LoVo (cell line): ENCODE measurements around the gene C19orf73.

Experiments
- DNase-seq: peaks from one replicate; pipeline ENCODE4 v3.0.0-alpha.2; 2016; ENCODE audit warnings: low spot score

C19orf73 gene

DNA sequence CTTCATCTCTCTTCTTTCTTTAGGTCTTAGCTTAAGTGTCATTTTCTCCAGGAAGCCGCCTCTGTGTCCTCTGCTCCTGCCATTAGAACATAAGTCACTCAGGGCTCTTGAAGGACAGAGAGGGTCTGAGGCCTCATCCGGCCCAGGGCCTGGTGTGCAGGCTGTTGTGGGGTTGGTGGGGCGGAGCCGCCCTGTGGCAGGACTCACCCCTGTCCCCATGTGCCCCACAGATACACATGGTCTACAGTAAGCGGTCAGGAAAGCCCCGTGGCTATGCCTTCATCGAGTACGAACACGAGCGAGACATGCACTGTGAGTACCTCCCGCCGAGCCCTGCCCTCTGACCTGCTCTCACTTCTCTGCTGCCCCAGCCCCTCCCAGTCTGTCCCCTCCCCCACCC is 17.8 kb downstream of the C19orf73 start:
- no peak for DNase-seq

DNA sequence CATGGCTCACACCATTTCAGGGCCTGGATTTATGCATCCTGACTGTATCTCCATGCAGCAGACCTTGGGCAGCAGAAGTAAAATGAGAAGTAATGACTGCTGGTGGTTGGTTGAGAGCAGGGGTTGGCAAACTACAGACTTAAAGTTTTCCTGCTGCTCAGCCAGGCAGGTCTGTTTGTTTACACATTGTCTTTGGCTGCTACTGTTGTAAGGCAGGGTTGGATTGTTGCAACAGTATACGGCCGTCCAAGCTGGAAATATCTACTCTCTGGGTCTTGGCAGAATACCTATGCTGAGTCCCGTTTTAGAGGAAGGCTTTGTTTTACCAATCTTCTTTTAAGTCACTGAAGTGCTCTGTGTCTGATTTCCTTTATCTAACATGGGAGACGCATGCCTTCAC is 20.1 kb downstream of the C19orf73 start:
- DNase-seq, result no peak

DNA sequence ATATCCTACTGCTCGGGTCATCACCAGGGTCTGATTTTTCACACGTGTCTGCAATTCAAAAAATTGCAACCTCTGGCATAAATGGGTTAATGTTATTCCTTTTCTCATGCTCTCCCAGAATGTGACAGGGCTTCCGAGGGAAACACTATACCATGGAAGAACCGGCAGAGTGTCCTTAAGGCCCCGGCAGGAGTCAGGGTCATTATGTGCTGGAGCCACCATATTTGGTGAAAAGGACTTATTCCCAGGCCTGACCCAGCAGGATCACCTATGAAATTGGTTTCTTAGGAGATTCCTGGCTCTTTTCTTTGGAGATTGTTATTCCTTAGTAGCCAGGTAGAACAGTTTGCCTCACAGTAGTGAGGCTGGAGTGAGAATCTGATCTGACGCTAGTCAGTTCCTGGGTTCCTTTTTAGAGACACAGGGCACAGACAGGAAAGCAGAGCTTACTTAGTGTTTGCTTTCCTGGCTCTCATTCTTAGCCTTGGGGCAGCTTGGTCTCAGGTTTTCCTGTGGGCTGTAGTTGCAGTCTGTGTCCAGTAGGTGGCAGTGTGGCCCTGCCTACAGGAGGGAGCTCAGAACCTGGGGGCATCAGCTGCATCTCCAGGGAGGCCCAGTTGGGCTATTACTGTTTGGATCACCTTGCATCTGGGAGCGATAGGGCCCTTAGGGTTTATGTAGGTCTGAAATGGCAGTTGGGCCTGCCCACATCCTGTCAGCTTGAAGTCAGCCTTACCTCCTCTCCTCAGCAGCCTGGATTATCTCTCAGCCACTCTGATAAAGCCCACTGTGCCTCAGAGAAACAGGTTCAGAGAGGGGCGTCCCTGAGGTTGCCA is 21.3 kb downstream of the C19orf73 start:
- DNase-seq, result peak; percentile 65

DNA sequence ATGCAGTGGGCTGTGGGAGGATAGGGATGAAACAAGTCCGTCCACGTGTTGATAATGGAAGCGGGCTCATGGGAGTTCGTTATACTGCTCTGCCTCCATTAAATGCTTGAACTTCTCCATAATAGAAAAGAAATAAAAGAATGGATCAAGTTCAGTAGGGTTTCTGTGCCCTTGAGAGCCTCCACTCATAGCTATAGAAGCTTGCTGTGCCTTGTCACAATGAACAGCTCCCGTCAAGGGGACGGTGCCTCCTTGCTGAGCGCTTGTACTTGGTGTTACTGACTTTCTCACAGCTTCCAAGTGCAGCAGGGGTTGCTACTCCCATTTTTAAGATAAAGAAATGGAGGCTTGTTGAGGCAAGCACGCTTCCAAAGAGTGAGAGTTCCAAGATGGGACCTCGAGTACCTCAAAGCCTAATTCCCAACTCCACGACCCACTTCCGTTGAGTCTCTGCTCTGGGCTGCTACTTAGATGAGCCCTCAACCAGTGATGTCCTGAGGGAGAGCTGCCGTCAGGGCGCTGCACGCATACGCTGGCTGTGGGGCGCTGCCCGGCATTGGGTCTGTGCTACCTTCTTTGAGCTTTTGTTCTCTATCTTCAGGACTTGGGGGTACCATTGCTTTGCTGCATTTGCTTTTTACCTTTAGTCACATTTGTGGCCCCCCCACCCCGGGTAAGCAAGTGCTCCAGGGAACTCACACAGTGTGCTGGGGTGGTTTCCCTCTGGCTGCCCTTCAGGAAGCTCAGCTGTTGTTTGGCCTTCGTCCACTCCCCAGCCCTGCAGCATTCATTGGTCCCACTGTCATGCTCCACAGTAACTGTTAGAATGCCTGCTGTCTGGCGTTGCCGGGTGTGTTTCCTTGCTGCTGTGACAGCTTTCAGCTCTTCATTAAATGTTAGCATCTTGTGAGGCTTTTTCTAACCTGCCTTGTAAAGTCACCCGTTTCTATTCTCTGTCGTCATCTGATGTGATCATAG is 24.1 kb downstream of the C19orf73 start:
- no peak for DNase-seq

DNA sequence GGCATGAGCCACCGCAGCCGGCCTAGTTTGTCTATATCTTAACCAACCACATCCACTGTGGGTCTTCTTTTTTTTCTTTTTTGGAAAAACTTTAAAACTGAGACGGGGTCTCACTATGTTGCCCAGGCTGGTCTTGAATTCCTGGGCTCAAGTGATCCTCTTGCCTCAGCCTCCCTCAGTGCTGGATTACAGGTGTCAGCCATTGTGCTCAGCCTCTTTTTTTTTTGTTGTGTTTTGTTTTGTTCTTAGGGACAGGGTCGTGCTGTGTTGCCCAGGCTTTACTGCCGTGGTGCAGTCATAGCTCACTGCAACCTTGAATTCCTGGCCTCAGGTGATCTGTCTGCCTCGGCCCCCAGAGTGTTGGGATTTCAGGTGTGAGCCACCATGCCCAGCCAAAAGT is 26.3 kb downstream of the C19orf73 start:
- no peak for DNase-seq

DNA sequence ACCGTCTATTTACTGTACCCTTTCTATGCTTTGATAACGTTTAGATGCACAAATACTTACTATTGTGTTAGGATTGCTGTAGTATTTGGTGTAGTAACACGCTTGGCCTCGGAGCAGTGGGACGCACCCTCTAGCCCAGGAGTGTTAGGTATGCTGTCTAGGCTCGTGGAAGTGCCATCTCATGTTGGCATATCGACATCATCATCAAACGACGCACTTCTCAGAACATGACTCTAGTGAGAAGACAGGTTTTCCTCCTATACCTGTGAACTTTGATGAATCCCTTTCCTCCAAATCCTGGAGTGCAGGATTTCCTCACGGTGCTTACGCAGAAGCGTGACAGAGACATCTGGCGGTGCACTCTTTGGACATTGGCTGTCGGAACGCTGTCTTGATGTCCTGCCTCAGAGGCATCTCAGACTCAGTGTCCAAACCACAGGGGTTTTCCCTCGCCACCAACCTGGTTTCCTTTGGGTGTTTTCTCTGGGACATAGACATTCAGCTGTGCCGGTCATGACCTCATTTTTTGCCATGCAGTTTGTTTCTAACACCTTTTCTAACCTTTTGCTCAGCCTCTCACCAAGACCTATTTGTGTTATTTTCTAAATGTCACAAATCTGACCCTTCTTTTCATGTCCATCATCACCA is 27.4 kb downstream of the C19orf73 start:
- no peak for DNase-seq

DNA sequence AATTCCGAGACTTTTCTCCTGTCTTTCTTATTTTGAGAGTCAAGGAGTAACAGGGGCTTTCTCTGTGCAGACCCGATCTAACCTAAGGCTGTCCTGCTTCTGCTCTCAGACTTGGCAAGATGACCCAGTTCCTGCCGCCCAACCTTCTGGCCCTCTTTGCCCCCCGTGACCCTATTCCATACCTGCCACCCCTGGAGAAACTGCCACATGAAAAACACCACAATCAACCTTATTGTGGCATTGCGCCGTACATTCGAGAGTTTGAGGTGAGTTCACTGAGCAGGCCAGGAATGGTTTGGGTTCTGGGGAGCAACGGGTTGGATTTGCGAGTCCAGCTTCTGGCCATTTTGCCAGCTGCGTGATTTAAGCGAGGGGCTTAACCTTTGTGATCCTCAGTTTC is 32.6 kb downstream of the C19orf73 start:
- no peak for DNase-seq

DNA sequence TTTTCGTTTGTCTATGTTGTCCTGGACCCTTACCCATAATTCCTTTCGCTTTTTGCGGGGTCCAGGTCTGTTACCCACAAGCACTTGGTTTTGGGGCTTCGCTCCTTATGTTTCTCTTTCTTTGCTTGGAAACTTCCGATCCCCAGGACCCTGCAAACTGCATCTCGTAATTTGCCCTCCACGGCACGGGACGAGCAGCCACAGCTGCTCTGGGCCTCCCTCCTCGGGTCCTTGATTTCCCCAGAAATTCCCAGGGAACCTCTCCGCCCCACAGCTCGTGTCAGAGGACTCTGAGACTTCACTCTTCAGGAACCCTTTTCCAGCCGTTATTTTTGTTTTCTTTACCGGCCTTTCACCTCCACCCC is 33.1 kb downstream of the C19orf73 start:
- DNase-seq, result no peak

DNA sequence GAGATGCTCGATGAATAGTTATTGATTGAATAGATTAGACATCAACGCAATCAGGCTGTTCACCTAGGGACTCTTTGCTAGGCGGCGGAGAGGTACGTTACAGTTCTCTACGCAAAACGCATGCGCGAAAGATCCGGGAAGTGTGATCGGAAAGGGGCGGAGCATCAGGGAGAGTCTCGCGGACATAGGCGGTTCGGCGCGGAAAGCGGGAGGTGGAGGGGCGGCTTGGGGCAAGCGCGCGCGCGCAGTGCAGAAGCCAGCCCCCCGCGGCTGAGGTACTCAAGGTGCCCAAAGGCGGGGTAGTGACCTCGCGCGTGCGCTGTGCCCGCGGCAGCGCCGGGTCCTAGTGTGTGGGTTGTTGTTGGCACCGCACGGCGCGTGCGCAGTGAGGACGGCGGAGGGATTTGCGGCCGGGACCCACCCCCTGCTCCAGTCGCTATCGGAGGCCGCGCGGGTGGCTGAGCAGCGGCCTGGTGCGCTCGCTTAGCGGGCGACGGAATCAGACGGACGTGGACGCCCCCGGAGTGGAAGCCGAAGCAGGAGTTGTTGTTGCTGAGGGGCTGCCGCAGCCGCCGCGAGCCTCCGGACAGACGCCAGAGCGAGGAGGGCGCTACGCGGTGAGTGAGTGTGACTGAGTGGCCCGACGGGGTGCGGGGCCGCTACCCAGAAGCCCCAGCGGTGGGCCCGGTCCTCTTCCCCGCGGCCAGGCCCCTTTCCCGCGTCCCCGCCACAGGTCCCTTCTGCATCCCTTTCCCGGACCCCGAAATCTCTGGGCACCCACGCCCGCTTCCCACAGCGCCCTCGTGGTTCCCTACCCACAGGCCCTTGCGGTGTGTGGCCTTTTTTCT is 33.7 kb downstream of the C19orf73 start, which contains the start of gene SNRNP70:
TSS of gene SNRNP70 (plus strand) at position 432 of the 848 bp plus-strand sequence. CDS start 964 bp downstream, outside the sequence.
- peak; percentile 100 for DNase-seq

DNA sequence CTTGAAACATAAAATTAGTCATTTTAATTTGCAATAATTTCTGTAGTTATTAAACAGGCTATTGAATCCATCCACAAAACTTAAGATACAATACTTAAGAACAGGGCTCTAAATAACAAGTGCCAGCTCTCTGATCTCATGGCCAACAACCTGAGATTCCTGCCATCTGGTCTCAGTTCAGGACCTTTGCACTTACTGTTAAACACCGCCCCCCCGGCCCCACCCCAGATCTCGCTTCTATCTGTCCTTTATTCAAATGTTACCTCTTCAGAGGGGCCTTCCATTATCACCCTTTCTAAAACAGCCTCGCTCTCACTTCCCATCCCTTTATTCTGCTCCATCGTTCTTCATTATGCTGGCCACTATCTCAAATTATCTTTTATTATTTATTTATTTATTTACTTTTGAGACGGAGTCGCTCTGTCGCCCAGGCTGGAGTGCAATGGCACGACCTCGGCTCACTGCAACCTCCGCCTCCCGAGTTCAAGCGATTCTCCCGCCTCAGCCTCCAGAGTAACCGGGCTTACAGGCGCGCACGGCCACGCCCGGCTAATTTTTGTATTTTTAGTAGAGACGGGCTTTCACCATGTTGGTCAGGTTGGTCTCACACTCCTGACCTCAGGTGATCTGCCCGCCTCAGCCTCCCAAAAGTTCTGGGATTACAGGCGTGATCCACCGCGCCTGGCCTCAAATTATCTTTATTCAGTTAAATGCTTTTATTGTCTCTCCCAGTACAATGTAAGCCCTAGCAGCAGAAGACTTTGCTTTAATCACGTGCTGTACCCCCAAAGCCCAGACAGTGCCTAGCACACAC is 34.5 kb downstream of the C19orf73 start:
- DNase-seq, result no peak

DNA sequence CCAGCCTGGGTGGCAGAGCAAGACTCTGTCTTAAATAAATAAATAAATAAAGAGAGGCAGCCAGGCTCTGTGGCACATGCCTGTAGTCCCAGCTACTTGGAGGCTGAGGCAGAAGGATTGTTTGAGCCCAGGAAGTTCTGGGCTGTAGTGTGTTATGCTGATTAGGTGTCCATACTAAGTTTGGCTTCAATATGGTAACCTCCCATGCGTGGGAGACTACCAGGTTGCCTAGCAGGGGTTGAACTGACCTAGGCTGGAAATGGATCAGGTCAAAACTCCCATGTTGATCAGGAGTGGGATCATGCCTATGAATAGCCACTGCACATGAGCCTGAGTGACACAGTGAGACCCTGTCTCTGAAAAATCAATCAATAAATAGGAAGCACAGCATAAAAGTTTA is 37.7 kb downstream of the C19orf73 start:
- DNase-seq, result no peak

DNA sequence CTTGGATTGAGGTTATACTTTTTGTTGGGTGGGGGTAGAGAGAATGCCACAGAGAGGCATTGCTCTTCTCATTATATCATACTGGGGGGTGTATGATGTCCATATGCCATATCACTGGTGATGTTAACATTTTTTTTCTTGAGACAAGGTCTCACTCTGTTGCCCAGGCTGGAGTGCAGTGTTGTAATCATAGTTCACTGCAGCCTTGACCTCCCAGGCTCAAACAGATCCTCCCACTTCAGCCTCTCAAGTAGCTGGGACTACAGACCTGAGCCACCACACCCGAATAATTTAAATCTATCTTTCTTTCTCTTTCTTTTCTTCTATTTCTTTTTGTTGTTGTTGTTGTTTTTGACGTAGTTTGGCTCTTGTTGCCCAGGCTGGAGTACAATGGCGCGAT is 38.6 kb downstream of the C19orf73 start:
- DNase-seq, result no peak

DNA sequence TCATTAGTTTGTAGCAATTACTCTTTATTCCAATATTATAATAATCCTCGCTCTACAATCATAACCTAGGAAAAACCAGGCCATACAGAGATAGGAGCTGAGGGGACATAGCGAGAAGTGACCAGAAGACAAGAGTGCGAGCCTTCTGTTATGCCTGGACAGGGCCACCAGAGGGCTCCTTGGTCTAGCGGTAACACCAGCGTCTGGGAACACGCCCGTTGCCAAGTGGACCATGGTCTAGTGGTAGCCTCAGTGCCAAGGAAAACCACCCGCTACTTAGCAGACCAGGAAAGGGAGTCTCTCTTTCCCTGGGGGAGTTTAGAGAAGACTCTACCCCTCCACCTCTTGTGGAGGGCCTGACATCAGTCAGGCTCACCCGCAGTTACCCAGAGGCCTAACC is 44.1 kb downstream of the C19orf73 start:
- DNase-seq, result peak; percentile 38

DNA sequence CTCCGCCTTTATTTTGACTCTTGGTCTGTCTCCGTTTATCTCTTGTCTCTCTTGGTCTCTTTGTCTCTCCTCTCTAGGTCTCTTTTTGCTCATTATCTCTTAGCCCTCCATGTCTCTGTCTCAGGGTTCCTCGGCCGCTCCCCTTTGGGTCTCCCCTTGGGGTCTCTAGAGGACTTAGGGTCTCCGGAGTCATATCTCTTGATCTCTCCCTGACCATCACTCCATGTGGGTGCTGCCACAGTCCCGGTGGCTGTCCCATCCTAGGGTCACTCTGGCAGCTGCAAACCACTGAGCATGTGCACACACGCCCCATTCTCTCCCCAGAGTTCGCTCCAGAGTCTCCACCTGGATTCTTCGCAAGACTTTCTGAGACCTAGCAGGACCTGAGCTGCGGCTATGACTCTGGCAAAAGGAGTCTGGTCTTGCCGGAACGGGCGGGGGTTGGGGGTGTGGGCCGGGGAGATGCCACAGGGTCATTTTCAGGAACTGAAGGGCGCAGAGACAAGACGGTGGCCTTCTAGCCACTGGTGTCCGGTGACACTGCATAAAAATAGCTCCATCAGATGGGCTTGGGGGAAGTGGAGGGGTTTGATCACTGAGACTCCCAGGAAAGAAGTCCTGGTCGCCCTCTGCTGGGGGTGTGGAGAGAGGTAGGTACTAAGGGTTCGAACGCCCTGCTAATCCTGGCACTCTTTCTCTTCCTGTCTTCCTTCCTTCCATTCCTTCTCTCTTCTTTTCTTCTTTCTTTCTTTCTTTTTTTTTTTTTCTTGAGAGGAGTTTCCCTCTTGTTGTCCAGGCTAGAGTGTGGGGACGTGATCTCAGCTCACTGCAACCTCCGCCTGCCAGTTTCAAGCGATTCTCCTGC is 45.2 kb downstream of the C19orf73 start:
- DNase-seq, result no peak

DNA sequence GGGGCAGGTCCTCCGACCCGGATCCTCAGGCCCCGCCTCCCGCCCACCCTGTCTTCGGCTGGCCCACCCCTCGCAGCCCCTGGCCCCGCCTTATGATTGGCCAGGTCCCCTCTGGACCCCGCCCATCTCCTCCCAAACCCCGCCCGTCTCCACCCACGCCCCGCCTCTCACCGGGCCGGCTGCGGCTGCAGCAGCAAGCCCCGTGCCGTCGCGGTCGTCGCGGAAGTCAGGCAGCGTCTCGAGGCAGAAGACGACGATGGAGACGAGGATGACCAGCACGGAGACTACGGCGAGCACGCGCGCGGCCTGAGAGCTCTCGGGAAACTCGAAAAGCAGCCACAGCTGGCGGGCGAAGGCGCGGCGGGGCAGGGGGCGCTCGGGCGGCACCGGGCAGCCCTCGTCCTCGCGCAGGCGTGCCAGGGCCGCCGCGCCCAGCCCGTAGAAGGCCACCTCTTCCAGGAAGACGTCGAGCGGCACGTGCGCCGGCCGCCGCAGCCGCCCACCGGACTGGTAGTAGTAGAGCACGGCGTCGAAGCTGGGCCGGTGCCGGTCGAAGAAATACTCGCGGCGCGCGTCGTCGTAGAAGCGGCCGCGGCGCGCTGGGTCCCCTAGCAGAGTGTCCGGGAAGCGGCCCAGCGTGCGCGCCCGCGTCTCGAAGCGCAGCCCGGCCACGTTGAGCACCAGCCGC is 46.9 kb downstream of the C19orf73 start:
- DNase-seq, result no peak

DNA sequence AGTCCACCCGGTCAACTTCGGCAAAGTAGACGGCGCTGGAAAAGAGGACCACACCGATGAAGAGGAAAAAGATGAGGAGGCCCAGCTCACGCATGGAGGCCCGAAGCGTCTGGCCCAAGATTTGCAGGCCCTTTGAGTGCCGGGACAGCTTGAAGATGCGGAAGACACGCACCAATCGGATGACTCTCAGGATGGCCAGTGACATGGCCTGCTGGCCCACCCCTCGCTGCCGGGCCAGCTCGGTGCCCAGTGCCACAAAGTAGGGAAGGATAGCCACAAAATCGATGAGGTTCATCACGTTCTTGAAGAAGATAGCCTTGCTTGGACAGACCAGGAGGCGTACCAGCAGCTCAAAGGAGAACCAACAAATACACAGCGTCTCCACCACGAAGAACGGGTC is 48.5 kb downstream of the C19orf73 start:
- no peak for DNase-seq

DNA sequence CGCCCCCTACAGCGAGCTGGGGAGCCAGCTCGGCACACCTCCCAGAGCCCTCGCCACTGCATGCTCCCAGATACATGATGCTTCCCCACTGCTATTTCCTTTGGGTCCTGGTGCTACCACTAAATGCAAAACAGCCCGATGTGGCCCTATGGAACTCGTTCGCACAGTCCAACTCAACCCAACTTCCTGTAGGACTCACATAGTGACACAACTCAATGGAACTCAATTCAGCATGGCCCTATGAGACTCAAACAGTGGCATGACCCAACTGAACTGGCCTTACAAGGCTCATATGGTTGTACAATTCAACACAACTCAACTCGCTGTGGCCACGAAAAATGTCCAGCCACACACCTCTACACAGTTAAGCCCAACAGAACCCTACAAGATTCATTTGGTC is 49.9 kb downstream of the C19orf73 start:
- no peak for DNase-seq
